KG1 (cell line): ENCODE measurements around the gene NIT1.

ENCODE experiments used
- DNase-seq: peaks from one replicate; lab custom pipeline; 2025; lab: John Stamatoyannopoulos, UW

The NIT1 gene, protein sequence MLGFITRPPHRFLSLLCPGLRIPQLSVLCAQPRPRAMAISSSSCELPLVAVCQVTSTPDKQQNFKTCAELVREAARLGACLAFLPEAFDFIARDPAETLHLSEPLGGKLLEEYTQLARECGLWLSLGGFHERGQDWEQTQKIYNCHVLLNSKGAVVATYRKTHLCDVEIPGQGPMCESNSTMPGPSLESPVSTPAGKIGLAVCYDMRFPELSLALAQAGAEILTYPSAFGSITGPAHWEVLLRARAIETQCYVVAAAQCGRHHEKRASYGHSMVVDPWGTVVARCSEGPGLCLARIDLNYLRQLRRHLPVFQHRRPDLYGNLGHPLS

DNA sequence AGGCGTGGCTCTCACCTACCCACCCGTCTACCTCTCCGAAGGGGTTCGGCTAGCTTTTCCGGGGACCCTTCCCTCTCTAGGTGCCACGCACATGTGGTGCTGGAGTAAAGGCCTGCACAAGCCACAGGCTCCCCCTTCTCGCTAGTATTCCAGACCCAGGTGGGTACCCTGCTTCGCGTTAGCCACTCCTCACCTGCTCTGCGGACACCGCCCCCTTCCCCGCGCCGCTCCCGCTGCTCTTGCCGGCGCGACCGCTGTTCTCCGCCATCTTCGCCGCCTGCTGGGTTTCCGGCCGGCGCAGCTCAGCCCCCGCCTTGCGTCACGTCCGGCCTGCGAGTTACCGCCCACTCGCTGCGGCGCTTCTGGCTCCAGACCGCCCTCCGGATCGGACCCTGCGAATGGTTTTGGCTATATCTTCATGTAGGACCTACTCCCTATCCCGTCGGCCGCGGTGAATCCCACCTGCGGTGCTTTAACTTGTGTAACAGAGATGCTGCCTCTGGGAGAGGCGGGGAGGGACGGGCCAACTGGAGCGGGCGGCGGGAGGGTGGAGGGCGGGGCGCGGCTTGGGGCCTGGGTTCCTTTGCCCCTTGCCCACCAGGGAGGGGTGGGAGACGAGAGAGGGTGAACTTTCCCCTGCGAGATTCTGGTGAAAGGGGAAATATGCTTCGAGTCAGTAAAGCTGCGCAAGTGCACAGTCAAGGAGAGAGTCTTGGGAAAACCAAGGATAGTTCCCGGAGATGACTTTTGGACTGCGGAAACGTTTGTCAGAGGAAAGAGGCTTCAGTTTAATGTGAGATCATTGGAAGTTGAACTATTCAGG is at the start of gene NIT1, which contains the start of gene PFDN2:
Gene NIT1 (plus strand): TSS at position 347 of the 823 bp plus-strand sequence. CDS start 72 bp downstream, at position 419.
Gene PFDN2 (minus strand): TSS at position 279 of the 823 bp plus-strand sequence. CDS start 11 bp downstream, at position 268.
- peak; percentile 38 for DNase-seq

GRCh38 chr1:161068306-161069234 is 49.3 kb upstream of the NIT1 start:
- DNase-seq: peak; percentile 84

DNA sequence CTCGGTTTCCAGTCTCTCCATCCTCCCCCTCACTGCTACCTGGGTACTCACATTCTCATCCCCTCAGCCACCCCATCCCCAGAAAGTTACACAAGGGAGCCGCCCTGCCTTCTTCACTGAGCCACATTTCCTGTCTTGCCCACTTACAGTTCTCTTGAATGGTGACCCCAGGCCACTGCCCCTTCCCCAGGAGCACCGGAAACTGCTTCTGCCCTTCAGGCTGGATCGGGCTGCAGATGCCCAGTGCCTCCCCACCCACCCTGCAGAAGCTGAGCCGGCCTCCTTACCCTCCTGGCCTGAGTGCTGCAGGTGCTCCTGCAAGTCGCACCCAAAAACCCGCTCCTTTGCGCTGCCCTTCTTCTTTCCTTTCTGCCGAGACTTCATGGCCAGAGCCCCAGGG is 48.7 kb upstream of the NIT1 start:
- DNase-seq: no peak

DNA sequence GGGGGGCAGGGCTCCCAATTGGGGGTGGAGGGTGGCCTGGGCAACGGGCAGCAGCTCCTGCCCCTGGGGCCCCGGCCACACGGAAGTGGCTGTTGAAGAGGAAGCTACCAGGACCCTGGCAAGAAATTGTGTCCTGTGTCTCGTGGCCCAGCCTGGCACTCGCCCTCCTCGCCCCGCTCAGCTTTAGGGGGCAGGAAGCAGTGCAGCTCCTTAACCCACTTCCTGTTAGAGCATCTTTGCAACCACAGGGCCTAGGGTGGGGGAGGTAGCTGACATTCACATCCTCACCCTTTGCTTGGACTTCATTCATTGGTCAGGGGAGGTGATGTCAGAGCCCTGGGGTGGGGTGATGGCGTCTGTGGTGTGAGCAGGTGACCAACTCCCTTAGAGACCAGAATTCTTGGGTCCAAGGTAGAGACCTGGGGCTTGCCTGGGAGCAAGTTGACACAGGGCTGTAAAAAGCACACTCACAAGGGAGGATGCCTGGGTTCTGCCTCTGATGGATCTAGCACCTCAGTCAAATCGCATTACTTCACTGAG is 48.1 kb upstream of the NIT1 start, which contains the start of gene ARHGAP30:
Gene ARHGAP30 (minus strand): TSS at position 161 of the 540 bp plus-strand sequence. CDS start 267 bp downstream, outside the sequence.
- peak; percentile 86 for DNase-seq

GRCh38 chr1:161070761-161071160 is 47.1 kb upstream of the NIT1 start:
- no peak for DNase-seq

DNA sequence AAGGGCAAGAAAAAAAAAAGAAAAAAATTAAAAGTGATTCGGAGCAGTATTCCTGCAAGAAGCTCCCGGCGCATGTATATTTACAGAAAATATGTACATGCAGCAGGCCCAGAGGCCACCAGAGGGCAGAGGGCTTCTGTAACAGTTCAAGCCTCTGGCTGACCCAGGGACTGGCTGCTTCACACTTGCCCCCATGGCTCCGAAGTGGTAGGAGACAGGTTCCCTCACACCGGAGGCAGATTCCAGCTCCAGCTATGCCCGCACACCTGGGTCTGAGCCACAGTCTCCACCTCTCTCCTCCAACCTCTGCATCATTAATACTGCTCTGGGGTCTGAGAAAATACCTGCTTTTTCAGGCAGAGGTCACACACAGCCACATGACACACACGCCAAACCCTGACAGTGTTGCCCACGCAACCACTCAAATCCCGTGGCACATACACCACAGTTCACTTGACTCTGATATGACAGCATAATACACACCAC is 46.0 kb upstream of the NIT1 start:
- peak; percentile 41 for DNase-seq

- no peak for DNase-seq
Measured at GRCh38 chr1:161072751-161073449, 45.0 kb upstream of the NIT1 start.

DNA sequence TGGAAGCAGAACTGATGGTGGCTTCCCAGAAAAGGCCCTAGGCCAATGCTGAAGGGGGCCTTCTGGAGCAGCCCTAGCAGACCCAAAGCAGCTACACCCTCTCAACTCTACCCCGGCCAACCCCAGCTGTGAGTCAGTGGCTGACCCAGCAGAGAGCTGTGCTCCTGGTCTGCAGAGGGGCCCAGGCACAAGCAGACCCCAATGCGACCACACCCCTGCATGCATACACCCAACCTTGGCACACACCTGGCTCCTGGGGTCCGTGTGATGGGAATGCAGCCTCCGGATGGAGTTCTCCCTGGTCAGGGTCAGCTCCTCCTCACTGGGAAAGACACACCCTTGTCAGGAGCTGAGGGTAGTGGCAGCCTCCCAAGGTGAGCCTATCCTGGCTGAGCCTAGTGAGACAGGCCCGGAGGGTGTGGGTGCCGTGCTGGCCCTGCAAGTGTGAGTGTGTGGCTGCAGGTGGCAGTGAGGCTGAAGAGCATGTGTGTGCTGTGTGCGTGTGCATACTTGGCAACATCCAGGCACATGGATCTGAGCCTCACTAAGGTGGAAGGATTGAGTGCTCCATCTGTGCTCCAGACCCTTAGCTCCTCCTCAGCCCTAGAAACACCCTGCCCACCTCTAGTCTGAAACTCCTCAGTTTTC is 44.3 kb upstream of the NIT1 start:
- no peak for DNase-seq

GRCh38 chr1:161074676-161075368 is 43.1 kb upstream of the NIT1 start:
- DNase-seq: no peak

GRCh38 chr1:161076410-161076809 is 41.5 kb upstream of the NIT1 start:
- DNase-seq: no peak

DNA sequence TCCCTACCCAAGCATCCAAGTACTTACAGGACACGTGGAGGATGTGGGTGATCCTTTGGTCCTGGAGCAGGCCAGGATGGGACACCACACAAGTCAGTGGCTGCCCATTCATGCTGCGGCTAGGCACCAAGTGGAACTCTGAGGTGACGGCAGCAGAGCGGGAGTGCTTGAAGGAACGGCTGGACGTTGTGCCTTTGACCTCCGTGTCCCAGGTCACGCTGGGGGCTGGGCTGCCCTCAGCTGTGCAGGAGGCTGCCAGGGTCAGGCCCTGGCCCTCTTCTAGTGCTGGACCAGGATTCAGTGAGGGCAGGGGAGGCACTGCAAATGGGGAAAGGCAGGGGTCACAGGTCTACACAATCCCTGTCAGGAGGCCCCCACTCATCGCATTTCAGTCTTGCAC is 40.5 kb upstream of the NIT1 start:
- DNase-seq: no peak

GRCh38 chr1:161079436-161080110 is 38.3 kb upstream of the NIT1 start:
- no peak for DNase-seq

- DNase-seq: no peak
Measured at GRCh38 chr1:161080441-161081405, 37.2 kb upstream of the NIT1 start.

DNA sequence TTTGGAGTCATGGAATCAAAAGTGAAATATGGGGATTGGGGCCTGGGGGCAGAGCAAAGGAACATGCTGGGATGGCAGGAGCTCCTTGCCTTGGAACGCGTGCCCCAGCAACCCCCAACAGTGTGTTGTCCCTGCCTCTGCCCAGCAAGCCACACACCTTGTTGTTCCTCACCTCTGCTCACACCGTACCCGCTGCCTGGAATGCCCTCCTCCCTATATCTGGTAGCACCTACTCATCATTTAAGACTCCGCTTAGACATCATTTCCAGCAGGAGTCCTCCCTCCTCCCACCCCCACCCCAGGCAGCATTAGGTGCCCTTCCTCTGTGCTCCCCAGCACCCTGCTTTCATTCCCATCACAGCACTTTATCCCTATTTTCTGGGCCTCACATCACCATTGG is 36.4 kb upstream of the NIT1 start:
- DNase-seq: no peak

GRCh38 chr1:161082483-161082882 is 35.4 kb upstream of the NIT1 start:
- no peak for DNase-seq

GRCh38 chr1:161082996-161083747 is 34.7 kb upstream of the NIT1 start:
- peak; percentile 6 for DNase-seq
